Fibroblast of lung (primary cell): ENCODE results near the gene OR1K1. TPM values are rescaled to one million over a fixed set of nuclear protein-coding genes. Genes with fewer than 3 reads are reported as not detected.
A peak's percentile ranks its signal among the peaks of the same experiment; 100 is the strongest.

Source experiments
- DNase-seq, 2 donors: peaks; one replicate each; pipeline versions ENCODE4 v3.0.0 to v3.0.0-alpha.2; 2010; ENCODE audit warnings: low read depth in 2 of 2
- H2AFZ ChIP-seq: 2 replicates; pipeline ENCODE4 v1.5.1; 2012; ENCODE audit warnings: low read length, control low read depth, inconsistent platforms
- H3K27ac ChIP-seq: 2 replicates; pipeline ENCODE4 v1.5.1; 2011; ENCODE audit warnings: low read length, control low read depth; ENCODE audit not compliant: insufficient read depth
- H3K27me3 ChIP-seq: 2 replicates; pipeline ENCODE4 v1.5.1; 2011; ENCODE audit warnings: mild to moderate bottlenecking, low read length; ENCODE audit not compliant: control insufficient read depth, insufficient read depth
- H3K36me3 ChIP-seq: 2 replicates; pipeline ENCODE4 v1.5.1; 2011; ENCODE audit warnings: low read length; ENCODE audit not compliant: control insufficient read depth, insufficient read depth
- H3K4me1 ChIP-seq: 2 replicates; pipeline ENCODE4 v1.5.1; 2011; ENCODE audit warnings: low read length; ENCODE audit not compliant: control insufficient read depth, insufficient read depth; ENCODE audit errors: extremely low read depth
- H3K4me2 ChIP-seq: 2 replicates; pipeline ENCODE4 v1.5.1; 2011; ENCODE audit warnings: low read length, control low read depth; ENCODE audit not compliant: insufficient read depth; ENCODE audit errors: extremely low read depth
- H3K4me3 ChIP-seq, 4 experiments: fragments of 200-600 bp in 1 of 4; sonication (generic) in 1 of 4; replicated peaks in 1 of 4; 2 replicates each; pipeline ENCODE4 v1.5.1; 2011 to 2016; ENCODE audit warnings: low read length in 4 of 4, low read depth in 3 of 4, mild to moderate bottlenecking in 3 of 4, control low read depth in 2 of 4, inconsistent platforms in 1 of 4, mixed read lengths in 1 of 4; ENCODE audit not compliant: insufficient read depth in 1 of 4; ENCODE audit errors: control extremely low read depth in 1 of 4
- H3K79me2 ChIP-seq: 2 replicates; pipeline ENCODE4 v1.5.1; 2012; ENCODE audit warnings: mild to moderate bottlenecking, low read length, inconsistent platforms; ENCODE audit not compliant: control insufficient read depth, insufficient read depth
- H3K9ac ChIP-seq: 2 replicates; pipeline ENCODE4 v1.5.1; 2011; ENCODE audit warnings: mild to moderate bottlenecking, low read length, control low read depth; ENCODE audit not compliant: insufficient read depth
- H3K9me3 ChIP-seq: 2 replicates; pipeline ENCODE4 v1.5.1; 2012; ENCODE audit warnings: low read depth, low read length; ENCODE audit not compliant: control insufficient read depth, insufficient read depth
- H4K20me1 ChIP-seq: 2 replicates; pipeline ENCODE4 v1.5.1; 2011; ENCODE audit warnings: low read length; ENCODE audit not compliant: control insufficient read depth, insufficient read depth; ENCODE audit errors: extremely low read depth
- CTCF ChIP-seq, 2 donors: IDR thresholded peaks in 1 of 2; conservative IDR thresholded peaks in 1 of 2; 1 replicate in 1 of 2; 2 replicates in 1 of 2; pipeline ENCODE4 v1.5.1; 2011 to 2012; ENCODE audit warnings: low read length in 2 of 2, control low read depth in 1 of 2, inconsistent platforms in 1 of 2, low read depth in 1 of 2, mild to moderate bottlenecking in 1 of 2
- EZH2 ChIP-seq: IDR thresholded peaks from 2 replicates; pipeline ENCODE4 v1.5.1; 2012; ENCODE audit warnings: low read length, control low read depth, mild to moderate bottlenecking; ENCODE audit errors: missing control alignments
- polyA plus RNA-seq, 2 donors: library from polyadenylated mRNA; depleted of rRNA in 1 of 2; stranded (reverse) in 1 of 2; unstranded in 1 of 2; fragments of >200 nt; gene quantifications; 2 replicates each; pipeline ENCODE4 v1.2.1, GENCODE V29; 2011 to 2012; ENCODE audit warnings: missing spikeins in 1 of 2
- total RNA-seq: library from RNA; depleted of rRNA; stranded (reverse); fragments of >200 nt; gene quantifications from 2 replicates; pipeline ENCODE4 v1.2.1, GENCODE V29; 2014

The OR1K1 gene
- total and polyA plus RNA-seq, 2 donors (not counting 1 experiment from before 2014, with no cell fraction given), result not detected

- H3K4me3 ChIP-seq, result no peak overlapping the region
- H4K20me1 ChIP-seq, result no peaks in the 10 kb centered on the region
- no peaks in the 10 kb centered on the region for H3K4me1 ChIP-seq
- H3K9me3 ChIP-seq, result no peaks in the 10 kb centered on the region
- no peak overlapping the region for H3K4me2 ChIP-seq
- no peak for TF ChIP-seq EZH2
- no peak for TF ChIP-seq CTCF (conservative IDR thresholded peaks at IDR 0.05 in 1 of 2, IDR thresholded peaks at IDR 0.05 in 1 of 2; ENCODE audit: low read depth in 1 of 2, low read length in 2 of 2)
- H3K36me3 ChIP-seq, result no peaks in the 10 kb centered on the region
- no peak for DNase-seq
- no peaks in the 10 kb centered on the region for H3K27me3 ChIP-seq
- no peaks in the 10 kb centered on the region for H3K79me2 ChIP-seq
- H3K27ac ChIP-seq, result no peak overlapping the region
- H3K9ac ChIP-seq, result no peak overlapping the region
- no peak overlapping the region for H2AFZ ChIP-seq
Measured at GRCh38 chr9:122791872-122792669, 7.9 kb upstream of the OR1K1 start.

- Histone ChIP-seq H3K4me2 (no peak overlapping the region), H2AFZ (no peak overlapping the region), H3K79me2 (no peaks in the 10 kb centered on the region), H3K4me3 (no peak overlapping the region), H3K9ac (no peak overlapping the region), H3K36me3 (no peaks in the 10 kb centered on the region), H4K20me1 (no peaks in the 10 kb centered on the region), H3K9me3 (no peaks in the 10 kb centered on the region), H3K27me3 (no peaks in the 10 kb centered on the region), H3K4me1 (no peaks in the 10 kb centered on the region), H3K27ac (no peak overlapping the region)
- TF ChIP-seq CTCF (conservative IDR thresholded peaks at IDR 0.05 in 1 of 2, IDR thresholded peaks at IDR 0.05 in 1 of 2; ENCODE audit: low read depth in 1 of 2, low read length in 2 of 2), result no peak
- TF ChIP-seq EZH2, result no peak
- no peak for DNase-seq
Measured at GRCh38 chr9:122797316-122798063, 2.4 kb upstream of the OR1K1 start.

- Histone ChIP-seq H3K4me1 (no peaks in the 10 kb centered on the region), H2AFZ (no peak overlapping the region), H3K36me3 (no peaks in the 10 kb centered on the region), H3K79me2 (no peaks in the 10 kb centered on the region), H3K4me2 (no peak overlapping the region), H3K4me3 (no peak overlapping the region), H3K27ac (no peak overlapping the region), H3K9ac (no peak overlapping the region), H3K27me3 (no peaks in the 10 kb centered on the region), H3K9me3 (no peaks in the 10 kb centered on the region), H4K20me1 (no peaks in the 10 kb centered on the region)
- TF ChIP-seq CTCF (conservative IDR thresholded peaks at IDR 0.05 in 1 of 2, IDR thresholded peaks at IDR 0.05 in 1 of 2; ENCODE audit: low read depth in 1 of 2, low read length in 2 of 2) (no peak), EZH2 (no peak)
- DNase-seq, result peak in 1 of 2 donors; percentile 44
Measured at GRCh38 chr9:122806661-122807060, 6.7 kb downstream of the OR1K1 start.
